Adrenal gland (tissue), 5 donors: Measurements from ENCODE around the gene DNAJB8.
A peak's percentile ranks its signal among the peaks of the same experiment; 100 is the strongest.

Experiments
- POLR2A ChIP-seq, 2 donors: fragments of 450-650 bp; IDR thresholded peaks; one replicate each; pipeline ENCODE4 v1.6.1; 2017; ENCODE audit warnings: antibody characterized with exemption in 2 of 2, mild to moderate bottlenecking in 2 of 2, moderate library complexity in 1 of 2
- TF ChIP-seq, protein P1 (sequence below), 6 experiments: fragments of 450-650 bp in 4 of 6; fragments of 200-600 bp in 2 of 6; sonication (generic) in 1 of 6; IDR thresholded peaks; 1 replicate in 5 of 6; 2 replicates in 1 of 6; pipeline versions ENCODE4 v1.5.1 to v1.8.0; 2016 to 2021; ENCODE audit warnings: antibody characterized with exemption in 6 of 6, mild to moderate bottlenecking in 2 of 6, moderate library complexity in 1 of 6
- donor health status: DM: no; HTN: no; CAD: no.

DNA sequence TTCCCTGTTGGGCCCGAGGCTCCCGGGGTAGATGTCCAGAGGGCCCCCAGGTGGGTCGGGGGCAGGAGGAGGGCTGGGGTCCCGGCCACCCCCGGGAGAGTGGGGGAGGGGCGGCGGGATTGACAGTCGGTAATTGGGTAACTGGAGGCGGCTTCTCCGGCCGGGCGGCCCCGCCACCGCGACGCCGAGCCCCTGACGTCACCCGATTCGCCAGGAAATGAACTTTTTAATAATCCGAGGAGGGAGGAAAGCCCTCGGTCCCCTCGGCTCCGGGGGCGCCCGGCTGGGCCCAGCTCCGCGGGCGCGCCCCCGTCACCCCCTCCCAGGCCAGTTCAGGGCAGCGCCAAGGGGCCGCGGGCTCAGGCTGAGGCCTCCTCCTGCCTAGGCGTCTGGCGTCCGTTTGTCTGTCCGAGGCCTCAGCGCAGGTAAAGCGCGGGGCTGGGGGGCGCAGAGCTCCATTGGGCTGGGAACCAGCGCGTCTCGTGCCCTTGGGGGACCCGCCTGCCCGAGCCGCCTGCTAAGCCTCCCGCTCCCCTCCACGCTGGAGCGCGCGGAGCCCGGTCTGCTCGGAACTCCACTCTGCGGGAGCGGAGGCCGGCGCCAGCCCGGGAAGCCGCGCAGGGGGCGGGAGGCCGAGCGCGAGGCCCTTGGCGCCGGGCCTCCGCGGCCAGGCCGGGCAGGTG, 22.4 kb upstream of the DNAJB8 start:
- TF ChIP-seq, protein P1, sequence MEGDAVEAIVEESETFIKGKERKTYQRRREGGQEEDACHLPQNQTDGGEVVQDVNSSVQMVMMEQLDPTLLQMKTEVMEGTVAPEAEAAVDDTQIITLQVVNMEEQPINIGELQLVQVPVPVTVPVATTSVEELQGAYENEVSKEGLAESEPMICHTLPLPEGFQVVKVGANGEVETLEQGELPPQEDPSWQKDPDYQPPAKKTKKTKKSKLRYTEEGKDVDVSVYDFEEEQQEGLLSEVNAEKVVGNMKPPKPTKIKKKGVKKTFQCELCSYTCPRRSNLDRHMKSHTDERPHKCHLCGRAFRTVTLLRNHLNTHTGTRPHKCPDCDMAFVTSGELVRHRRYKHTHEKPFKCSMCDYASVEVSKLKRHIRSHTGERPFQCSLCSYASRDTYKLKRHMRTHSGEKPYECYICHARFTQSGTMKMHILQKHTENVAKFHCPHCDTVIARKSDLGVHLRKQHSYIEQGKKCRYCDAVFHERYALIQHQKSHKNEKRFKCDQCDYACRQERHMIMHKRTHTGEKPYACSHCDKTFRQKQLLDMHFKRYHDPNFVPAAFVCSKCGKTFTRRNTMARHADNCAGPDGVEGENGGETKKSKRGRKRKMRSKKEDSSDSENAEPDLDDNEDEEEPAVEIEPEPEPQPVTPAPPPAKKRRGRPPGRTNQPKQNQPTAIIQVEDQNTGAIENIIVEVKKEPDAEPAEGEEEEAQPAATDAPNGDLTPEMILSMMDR (IDR thresholded peaks at IDR 0.05) = no peak
- TF ChIP-seq POLR2A (IDR thresholded peaks at IDR 0.05) = peak in 1 of 2 donors; percentile 24
